NCI-H128 (cell line): ENCODE measurements around the gene SCN10A.

ENCODE experiments used
- DNase-seq: peaks from one replicate; lab custom pipeline; 2025; ENCODE audit not compliant: unreplicated experiment; lab: John Stamatoyannopoulos, UW

SCN10A gene

GRCh38 chr3:38722781-38723568, 93.0 kb downstream of the SCN10A start:
- DNase-seq = no peak

GRCh38 chr3:38721207-38721772, 94.7 kb downstream of the SCN10A start:
- DNase-seq = no peak

DNA sequence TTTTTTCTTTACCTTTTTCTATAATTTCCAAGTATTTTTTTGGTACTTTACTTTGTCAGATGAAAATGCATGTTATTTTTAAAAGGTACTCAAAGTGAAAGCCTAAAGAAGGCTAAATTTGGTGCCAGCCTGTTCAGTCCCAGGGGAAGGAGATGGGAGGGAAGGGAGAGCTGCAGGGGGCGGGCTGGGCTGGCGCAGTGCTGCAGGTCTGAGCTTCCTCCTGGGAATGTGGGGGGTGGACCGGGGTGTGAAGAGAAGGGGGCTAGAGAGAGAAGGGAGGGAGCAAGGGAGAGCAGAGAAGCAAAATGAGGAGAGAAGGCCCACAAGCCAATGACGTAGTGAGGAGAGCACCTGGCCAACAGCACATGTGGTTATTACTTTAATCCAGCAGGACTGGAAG, 95.6 kb downstream of the SCN10A start:
- no peak for DNase-seq

DNA sequence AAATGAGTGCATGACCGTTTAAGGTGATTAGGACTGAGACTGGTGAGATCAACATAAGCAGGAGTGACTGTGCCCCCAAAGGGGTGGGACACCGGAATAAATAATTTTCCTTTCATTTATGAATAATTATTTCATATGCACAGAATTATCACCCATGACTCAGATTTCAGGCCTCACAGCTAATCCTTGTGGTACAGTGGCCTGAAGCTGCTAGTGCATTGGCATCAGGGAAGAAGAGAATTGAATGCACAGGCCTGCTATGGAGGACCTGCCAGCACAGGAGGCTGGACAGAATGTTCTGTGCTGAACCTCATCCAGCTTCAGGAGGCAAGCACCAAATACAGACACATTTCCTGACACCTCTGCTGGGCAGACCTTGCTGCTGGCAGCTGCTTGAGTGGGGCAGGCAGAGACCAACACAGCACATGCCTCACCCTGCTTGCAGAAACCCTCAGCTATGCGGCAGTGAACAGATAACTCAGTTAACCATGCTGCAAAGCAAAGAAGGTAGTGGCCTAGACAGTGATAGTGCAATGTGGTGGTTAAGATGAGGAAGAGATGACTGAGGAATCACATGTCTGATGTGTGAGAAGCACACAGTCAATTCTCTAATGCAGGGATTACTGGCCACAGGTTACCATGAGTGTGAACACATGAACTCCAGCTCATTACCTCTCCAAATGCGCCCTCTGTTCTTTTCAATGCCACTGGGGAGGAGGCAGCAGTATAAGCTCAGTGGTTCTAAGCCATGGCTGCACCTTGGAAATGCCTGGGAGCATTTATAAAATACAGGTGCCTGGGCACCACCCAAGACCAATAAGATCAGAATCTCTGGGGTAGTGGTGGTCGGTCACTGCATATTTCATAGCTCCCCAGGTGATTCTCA, 98.4 kb downstream of the SCN10A start:
- DNase-seq = no peak

DNA sequence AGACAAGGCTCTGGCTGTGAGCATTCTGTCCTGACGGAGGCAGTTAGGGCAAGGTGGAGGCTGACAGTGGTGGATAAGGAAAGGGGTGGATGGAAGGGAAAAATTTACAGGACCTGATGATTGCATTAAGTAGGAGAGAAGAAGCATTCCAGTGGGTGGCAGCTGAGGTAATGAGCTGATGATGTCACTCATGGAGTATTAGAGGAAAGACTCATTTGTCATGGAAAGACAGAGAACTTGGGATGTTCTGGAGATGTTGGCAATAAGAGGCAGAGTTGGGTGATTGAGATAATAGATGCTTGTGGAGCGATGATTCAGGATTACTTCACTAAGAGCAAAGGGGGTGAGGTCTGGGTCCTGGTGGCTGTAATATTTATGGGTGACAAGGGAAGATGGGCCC, 102.9 kb downstream of the SCN10A start:
- no peak for DNase-seq

DNA sequence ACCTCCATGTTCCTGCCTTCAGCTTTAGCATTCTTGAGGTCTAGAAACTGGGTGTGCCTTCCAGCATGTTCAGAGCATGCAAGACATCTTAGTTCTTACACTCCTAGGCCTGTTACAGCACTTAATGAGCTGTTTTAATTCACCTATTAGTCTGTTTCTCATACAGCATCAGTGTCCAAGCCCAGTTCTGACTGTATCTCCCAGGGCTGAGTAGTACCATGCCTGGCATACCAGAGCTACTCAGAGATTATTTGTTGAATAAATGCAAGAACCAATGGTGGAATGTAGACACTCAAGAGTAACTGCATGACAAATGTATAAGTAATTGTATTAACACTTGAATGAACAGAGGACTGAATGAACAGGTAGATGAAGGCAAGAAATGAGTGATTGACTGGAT, 104.7 kb downstream of the SCN10A start:
- no peak for DNase-seq

- DNase-seq = no peak
Measured at GRCh38 chr3:38707730-38708129, 108.3 kb downstream of the SCN10A start.

- no peak for DNase-seq
Measured at GRCh38 chr3:38706961-38707360, 109.1 kb downstream of the SCN10A start.

GRCh38 chr3:38702231-38702630, 113.8 kb downstream of the SCN10A start:
- DNase-seq = no peak

- DNase-seq = no peak
Measured at GRCh38 chr3:38698760-38699159, 117.3 kb downstream of the SCN10A start.

DNA sequence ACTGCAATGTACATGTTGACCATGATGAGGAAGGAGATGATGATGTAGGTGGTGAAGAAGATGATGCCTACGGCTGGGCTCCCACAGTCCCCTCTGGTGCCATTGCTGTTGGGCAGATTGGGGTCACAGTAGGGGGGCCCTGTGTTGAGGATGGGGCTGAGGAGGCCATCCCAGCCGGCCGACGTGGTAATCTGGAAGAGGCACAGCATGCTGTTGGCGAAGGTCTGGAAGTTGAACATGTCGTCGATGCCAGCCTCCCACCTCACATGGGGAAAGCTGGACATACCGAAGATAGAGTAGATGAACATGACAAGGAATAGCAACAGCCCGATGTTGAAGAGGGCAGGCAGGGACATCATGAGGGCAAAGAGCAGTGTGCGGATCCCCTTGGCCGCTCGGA, 118.0 kb downstream of the SCN10A start:
- no peak for DNase-seq

DNA sequence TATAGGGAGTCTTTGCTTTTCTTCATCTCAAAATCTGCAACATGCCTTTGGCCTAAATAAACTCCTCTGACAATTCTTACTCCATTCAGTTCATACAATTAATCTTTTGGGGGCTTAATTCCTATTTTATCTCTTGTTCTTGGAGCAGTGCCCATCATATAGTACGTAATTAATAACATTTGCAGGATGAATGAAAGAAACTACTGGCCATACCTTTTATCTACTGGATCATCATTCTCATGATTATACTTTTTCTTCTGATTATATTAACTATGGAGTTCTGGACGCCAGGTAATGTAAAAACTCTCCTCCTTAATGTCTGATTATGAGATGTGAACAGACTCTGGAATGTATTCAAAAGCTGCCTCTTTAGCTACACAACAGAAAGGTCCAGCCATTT, 120.0 kb downstream of the SCN10A start:
- DNase-seq = no peak

DNA sequence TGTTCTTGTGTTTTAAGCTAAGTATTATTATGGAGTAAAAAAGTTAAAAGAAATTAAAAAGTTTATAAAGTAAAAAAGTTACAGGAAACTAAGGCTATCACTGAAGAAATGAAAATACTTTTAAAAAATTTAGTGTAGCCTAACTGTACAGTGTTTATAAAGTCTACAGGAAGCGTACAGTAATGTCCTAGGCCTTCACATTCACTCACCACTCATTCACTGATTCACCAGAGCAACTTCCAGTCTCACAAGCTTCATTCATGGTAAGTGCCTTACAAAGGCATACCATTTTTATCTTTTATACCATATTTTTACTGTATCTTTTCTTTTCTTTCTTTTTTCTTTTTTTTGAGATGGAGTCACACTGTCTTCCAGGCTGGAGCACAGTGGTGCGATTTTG, 125.8 kb downstream of the SCN10A start:
- no peak for DNase-seq

GRCh38 chr3:38689774-38690173, 126.2 kb downstream of the SCN10A start:
- no peak for DNase-seq

GRCh38 chr3:38689346-38689745, 126.7 kb downstream of the SCN10A start:
- no peak for DNase-seq

GRCh38 chr3:38687321-38687720, 128.7 kb downstream of the SCN10A start:
- DNase-seq = no peak

- DNase-seq = no peak
Measured at GRCh38 chr3:38684546-38684945, 131.5 kb downstream of the SCN10A start.

- no peak for DNase-seq
Measured at GRCh38 chr3:38669668-38670067, 146.3 kb downstream of the SCN10A start.

DNA sequence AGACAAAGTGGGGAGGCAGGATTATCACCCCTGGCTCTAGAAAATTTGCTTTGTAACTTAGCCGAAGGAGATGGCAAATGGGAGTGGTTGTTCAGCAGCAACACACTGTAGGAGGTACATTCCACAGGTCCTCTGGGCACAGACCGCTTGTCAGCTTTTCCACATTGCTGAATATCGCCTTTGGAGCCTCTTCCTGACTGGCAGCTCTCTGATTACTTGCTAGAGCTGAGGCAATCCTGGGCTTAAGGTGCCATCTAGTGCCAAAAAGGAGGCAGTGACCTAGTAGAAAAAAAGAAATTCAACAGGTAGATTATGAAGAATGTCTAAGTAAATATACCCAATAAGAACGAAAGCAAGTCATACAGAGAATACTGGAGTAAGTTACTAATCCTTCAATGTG, 153.5 kb downstream of the SCN10A start:
- no peak for DNase-seq

DNA sequence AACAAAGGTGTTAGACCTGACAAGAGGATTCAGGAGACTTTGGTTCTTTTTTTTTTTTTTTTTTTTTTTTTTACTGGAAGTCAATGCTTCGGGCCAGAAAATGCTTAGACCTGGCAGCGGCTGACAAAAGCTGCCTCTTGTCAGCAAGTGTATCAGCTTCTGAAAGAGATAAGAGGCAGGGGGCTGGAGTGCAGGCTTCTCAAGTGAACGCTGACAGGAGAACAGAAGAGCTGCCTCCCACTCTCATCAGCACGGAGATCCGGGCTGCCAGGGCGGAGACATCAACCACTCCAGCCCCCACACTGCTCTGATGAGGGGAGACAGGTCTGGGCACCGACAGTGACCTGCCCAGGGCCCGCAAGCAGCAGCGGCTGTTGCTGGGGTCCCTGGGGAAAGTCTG, 157.2 kb downstream of the SCN10A start:
- no peak for DNase-seq

DNA sequence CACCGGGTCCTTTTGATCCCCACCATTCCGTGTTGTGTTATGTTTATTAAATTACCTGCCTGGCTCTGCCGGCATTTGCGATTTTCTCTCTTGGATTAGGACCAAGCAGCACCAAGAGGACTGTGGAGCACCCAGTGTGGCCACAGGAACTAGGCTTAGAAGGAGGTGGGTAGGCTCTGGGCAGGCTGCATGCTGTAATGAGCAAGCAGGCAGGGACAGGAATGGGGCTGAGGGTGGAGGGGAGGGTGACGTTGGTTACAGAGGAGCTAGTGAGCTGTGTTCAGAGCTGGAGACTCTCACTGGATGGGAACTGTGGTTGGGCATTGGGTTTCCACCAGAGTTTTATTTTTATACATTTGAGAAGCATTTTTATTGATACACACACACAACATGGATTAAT, 158.6 kb downstream of the SCN10A start:
- no peak for DNase-seq

DNA sequence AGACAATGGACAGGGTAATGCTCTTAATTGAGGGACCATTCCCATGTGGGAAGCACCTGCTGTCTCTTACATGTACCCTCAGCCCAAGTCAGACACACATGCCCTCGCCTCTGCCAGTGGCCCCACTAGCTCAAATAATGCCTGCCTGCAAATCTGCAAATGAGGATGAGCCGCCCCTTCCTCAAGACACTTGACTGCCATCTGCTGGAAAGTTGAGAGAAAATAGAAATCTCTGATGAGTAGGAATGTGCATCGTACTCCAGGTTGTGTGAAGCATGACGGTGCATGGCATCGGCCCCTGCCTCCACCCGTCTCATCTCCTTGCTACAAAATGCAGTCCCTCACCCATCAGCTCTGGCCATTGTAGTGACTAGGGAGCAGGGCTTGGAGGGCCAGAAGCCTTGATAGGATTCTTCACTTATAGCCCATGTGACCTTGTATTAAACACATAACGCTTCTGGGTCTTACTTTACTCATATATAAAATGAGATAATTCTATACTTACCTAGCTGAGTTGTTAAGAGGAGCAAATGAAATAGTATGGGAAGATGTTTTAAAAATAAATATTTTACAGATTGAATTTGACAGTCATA, 160.2 kb downstream of the SCN10A start:
- DNase-seq = no peak
